GM19467 (cell line): ENCODE results near the gene ADAD2.
A peak's percentile ranks its signal among the peaks of the same experiment; 100 is the strongest.

Experiments
- ATAC-seq: cut with Tn5 transposase; IDR thresholded peaks from one replicate; pipeline ENCODE4 v1.9.1; 2021; ENCODE audit warnings: mild to moderate bottlenecking, moderate library complexity; ENCODE audit not compliant: unreplicated experiment

Gene ADAD2

DNA sequence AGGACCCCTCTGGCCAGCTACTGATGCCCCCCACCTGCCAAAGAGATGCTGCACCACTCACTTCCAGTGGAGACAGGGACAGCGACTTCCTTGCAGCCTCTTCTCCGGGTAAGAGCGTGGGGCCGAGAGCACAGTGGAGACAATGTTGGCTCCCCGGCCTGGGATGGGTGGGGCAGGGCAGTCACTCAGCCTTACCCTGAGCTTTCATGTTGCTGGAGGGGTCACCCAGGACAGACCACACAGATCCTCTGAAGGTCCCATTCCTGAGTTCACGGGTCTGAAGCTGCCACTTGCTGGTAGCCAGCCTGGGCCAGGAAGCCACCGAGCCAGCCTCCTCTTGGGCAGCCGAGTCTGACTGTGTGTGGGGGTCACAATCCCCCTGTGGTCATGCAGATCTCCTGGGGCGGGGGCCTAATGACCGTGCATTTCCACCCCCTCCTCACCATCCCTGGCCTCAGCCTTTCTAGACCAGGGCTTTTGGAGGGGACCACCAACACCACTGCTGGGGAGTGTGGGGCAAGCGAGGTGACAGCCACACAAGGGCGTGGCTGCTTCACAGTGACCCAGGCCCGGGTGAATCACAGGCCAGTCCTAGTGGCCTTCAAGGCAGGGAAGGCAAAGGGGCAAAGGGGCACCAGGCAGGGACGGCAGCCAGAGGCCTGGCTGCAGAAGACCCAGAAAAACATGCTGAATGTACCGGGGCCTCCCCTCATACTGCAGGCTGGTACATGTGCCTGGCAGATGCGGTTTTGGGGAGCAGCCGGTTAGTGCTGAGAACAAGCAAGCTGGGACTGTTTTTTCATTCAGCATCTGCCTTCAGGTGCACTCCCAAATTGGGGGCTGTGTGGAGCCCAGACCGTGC, 14.5 kb upstream of the ADAD2 start:
- ATAC-seq = no peak

DNA sequence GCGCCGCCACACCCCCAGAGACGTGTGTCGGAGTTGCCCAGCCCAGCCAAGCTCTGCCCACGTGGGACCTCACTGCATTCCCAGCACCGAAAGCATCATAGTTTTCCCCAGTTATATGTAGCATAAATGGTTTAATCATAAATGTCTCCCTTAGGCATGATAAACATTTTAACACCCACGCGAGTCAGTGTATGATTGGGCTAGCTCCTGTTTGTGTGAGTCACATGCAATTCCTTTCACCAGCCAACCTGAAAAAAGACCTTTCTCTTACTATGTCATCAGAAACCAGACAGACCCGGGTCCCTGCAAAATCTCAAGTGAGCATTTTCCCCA, 13.2 kb upstream of the ADAD2 start:
- no peak for ATAC-seq

DNA sequence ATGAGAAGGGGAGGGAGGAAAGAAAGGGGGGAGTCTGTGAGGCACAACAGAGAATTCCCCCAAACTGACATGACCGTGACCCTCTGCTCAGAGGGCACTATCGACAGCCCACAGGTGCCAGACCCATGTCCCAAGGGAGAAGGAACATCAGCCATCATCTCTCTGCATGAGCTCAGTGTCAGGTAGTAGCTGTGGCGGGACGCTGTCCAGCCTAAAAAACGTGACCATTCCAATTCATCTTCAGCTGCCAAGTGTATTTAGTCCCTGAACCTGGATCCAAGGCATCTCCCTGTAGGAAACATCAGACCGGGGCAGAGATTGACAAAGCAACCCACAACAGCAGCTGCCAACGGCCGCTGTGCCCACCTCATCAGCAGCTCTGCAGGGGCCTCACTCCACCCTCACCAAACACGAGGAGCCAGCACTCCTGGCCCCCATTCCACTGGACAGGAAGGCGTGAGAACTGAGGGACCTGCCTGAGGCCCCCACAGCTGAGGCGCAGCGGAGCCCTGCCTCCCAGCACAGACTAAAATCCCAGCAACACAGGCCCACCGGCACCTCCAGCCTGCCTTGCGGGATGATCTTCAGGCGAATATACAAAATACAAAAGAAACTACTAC, 12.7 kb upstream of the ADAD2 start:
- ATAC-seq = no peak

DNA sequence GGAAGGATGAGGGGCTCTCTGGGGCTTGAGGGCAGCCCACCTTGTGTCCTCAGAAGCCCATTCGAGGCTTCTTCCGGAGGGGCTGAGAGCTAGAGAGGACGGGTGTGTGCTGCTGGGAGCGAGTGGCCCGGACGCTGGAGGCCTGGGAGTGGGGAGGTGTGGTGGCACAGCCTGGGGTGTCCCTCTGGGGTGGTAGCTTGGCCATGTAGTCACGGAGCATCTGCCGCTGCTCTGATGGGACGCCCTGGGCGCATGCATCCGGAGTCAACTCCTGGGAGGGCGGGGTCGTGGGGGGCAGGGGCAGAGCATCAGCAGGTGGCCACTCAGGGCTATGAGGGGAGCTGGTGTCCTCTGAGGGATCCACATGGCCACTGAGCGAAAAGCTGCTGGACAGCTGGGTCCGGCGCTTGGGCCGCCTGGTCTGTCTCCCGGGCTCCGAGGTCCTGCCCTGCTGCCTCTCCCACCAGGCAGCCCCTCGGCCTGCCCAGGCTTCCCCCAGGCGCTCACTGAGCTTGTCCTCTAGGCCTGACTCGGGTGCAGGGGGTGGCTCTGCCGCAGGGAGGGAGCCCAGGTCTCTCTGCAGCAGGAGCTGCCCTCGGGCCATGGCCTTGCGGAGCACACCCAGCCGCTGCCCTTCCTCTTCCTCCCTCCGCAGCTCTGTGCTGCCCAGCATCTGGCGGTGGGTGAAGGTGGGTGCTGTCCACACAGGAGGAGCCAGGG, 11.9 kb upstream of the ADAD2 start:
- ATAC-seq = no peak

- ATAC-seq = no peak
Observed at GRCh38 chr16:84179612-84180320, 11.2 kb upstream of the ADAD2 start.

DNA sequence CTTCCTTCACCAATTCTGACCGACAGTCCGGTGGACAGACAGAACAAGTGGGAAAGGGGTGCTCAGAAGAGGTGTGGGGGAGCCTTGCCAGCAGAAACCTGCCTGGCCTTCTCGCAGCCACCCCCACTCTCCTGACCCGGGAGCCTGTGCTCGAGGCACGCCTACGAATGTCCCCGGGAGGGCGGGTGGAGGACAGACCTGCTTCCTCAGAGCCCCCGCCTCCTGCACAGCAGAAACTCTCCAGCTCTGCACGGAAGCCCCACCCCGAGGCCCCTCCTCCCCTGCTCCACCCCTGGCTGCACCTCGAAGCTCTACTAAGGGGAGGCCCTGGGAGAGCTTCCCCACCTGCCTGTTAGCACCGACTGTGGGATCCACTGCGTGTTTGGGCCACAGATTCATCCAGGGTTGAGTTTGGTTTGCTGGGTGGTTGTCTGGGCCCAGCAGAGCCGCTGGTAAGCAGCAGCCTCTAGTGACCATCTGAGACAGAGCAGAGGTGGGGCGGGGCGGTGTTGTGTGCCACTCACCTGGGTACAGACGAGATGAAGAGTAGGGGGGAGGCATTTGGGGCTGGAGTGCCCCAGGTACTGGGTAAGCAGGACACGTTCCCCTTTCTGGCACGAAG, 10.3 kb upstream of the ADAD2 start:
- ATAC-seq = no peak

- ATAC-seq = no peak
Observed at GRCh38 chr16:84181144-84181915, 9.6 kb upstream of the ADAD2 start.

DNA sequence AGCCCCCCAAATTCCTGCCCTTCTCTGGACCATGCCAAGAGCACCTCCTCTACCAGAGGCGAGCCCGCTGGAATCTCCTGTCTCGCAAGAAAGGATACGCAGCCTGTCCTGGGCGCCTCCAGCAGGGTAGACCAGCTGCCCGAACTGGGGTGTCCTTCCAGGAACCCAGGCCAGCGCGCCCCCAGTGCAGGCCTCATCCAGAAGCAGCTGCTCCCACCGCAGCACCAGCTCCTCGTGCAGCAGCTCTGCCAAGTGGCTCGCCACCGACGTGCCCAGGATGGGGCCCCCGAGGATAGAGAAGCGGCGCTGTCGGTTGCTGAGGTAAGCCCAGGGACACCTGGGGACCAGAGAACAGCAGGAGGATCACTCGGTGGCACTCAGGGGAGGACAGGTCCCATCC, 8.9 kb upstream of the ADAD2 start:
- ATAC-seq = no peak

DNA sequence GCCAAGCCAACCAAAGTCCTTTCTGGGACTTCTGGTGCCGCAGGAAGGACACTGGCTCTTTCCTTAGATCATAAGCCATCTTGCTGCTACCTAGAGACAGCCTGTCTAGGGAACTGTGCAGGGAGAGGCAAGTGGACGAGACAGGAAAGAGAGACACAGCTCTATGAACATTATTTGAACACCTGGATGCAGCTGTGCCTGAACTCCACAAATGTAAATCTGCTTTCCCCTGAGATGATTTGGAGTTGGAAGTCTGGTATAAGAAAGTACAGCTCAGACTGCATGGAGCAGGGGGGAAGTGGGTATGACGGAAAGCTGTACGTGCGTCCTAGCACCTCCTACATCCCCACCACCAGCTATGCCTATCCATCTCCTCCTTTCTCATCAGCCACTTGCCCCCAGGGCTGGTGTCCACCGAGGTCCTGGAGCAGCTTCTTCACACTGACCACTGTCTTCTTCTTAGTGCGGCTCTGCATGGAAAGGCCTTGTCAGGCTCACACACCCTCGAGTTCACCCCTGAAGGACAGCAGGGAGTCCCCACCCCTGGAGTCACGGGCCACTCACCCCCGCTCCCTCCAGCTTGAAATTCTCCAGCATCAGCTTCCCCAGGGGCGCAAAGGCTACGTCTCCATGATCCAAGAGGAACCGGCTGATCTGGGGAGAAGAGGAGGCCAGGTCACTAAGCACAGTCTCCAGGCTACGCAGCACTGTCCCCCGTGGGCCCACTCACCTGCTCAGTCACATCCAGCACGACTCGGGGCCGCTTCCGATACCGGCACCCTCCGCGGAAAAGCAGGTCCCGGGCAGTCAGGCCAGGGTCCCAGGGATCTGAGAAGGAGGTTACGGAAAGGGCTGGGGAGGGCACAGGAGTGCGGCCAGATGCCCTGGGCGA, 8.0 kb upstream of the ADAD2 start:
- no peak for ATAC-seq

- ATAC-seq = no peak
Observed at GRCh38 chr16:84183572-84183875, 7.4 kb upstream of the ADAD2 start.

GRCh38 chr16:84183911-84184591, 6.9 kb upstream of the ADAD2 start:
- ATAC-seq = no peak

DNA sequence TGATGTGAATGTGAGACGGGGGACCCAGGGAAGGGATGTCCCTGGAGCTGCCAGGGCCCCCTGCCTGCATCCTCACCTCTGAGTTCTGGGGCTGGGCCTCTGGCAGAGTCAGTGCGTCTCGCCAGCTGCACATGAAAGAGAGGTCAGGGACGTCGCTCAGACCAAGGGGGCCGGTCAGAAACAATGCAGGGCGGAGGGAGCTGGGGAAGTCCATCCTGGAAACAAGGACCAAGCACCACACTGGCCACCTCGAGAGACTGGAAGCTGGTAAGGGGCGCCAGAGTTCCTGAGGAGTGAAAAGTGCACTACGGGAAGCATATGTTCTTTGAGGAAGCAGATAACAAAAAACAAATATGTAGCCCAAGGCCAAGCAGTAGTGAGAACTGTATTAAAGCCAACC, 6.2 kb upstream of the ADAD2 start:
- no peak for ATAC-seq

GRCh38 chr16:84186685-84187437, 4.1 kb upstream of the ADAD2 start, which contains the start of gene TAF1C:
TSS of gene TAF1C (minus strand) at chr16:84187057. CDS start at chr16:84184988, 2,069 bp downstream.
- peak; percentile 90 for ATAC-seq

DNA sequence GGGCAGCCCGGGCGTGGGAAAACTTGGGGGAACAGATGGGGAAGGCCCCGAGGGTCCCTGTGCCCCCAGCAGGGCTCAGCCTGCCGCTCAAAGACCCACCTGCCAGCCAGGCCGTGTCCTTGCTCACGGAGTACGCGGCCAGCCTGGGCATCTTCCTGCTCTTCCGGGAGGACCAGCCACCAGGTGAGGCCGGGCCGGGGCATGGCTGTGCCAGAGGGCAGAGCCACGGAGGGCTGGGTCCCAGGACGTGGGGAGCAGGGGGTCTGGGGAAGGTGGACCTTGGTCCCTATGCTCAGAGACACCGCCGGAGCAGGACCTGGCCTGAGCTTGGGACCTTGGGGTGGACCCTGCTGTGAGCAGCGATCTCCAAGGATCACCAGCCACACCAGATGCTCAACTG, 509 bp downstream of the ADAD2 start:
- no peak for ATAC-seq

GRCh38 chr16:84193480-84193879, 2.5 kb downstream of the ADAD2 start:
- ATAC-seq = no peak

- ATAC-seq = no peak
Observed at GRCh38 chr16:84194018-84194417, 3.1 kb downstream of the ADAD2 start.

- no peak for ATAC-seq
Observed at GRCh38 chr16:84194470-84195200, 3.7 kb downstream of the ADAD2 start.
